Activated T-cell treated with anti-CD3 and anti-CD28 coated beads, Interleukin-2, amount 50 U/mL, for 4 hours (primary cell): ENCODE measurements around the gene WEE2. TPM values are rescaled to one million over a fixed set of nuclear protein-coding genes. Genes with fewer than 3 reads are reported as not detected.

Source experiments
- ATAC-seq, 2 donors: fragments of 200-7000 bp; cut with Tn5 transposase; one replicate each; pipeline ENCODE4 v1.10.0; 2021
- DNase-seq: peaks from one replicate; pipeline ENCODE4 v3.0.0-alpha.2; 2020
- H3K27me3 Mint-ChIP-seq: one replicate; pipeline ENCODE4 v1.8.0; 2021; ENCODE audit warnings: low read depth, mixed read lengths
- H3K36me3 Mint-ChIP-seq: one replicate; pipeline ENCODE4 v1.8.0; 2022; ENCODE audit warnings: mixed read lengths; ENCODE audit not compliant: insufficient read depth
- H3K4me1 Mint-ChIP-seq: one replicate; pipeline ENCODE4 v1.8.0; 2021; ENCODE audit warnings: low read depth, mixed read lengths
- H3K4me3 Mint-ChIP-seq: one replicate; pipeline ENCODE4 v1.8.0; 2021; ENCODE audit warnings: mild to moderate bottlenecking, moderate library complexity, mixed read lengths
- H3K9me3 Mint-ChIP-seq: one replicate; pipeline ENCODE4 v1.8.0; 2021; ENCODE audit warnings: mixed read lengths
- total RNA-seq, 3 donors: library from RNA; stranded (reverse); gene quantifications; one replicate each; pipeline ENCODE4 v1.2.1, GENCODE V29; 2021

The WEE2 gene
- total RNA-seq, 3 donors from 2014 or later = not detected

GRCh38 chr7:141714571-141714970 is 6.4 kb downstream of the WEE2 start:
- Mint-ChIP-seq H3K9me3 (no peaks in the 10 kb centered on the region), H3K27me3 (no peaks in the 10 kb centered on the region), H3K36me3 (no peaks in the 10 kb centered on the region), H3K4me1 (no peaks in the 10 kb centered on the region), H3K4me3 (no peak overlapping the region)
- DNase-seq (no peak), ATAC-seq (no peak)

GRCh38 chr7:141715018-141715417 is 6.9 kb downstream of the WEE2 start:
- Mint-ChIP-seq H3K9me3 (no peaks in the 10 kb centered on the region), H3K36me3 (no peaks in the 10 kb centered on the region), H3K27me3 (no peaks in the 10 kb centered on the region), H3K4me1 (no peaks in the 10 kb centered on the region), H3K4me3 (no peak overlapping the region)
- DNase-seq = no peak
- no peak for ATAC-seq

- ATAC-seq (no peak), DNase-seq (no peak)
- H3K4me3 Mint-ChIP-seq = no peak overlapping the region
- H3K4me1 Mint-ChIP-seq = no peaks in the 10 kb centered on the region
- no peaks in the 10 kb centered on the region for H3K36me3 Mint-ChIP-seq
- H3K9me3 Mint-ChIP-seq = no peaks in the 10 kb centered on the region
- H3K27me3 Mint-ChIP-seq = no peaks in the 10 kb centered on the region
Measured at GRCh38 chr7:141715794-141716689, 7.9 kb downstream of the WEE2 start.

GRCh38 chr7:141717450-141717849 is 9.3 kb downstream of the WEE2 start:
- ATAC-seq (no peak), DNase-seq (no peak)
- Mint-ChIP-seq H3K4me3 (no peak overlapping the region), H3K9me3 (no peaks in the 10 kb centered on the region), H3K27me3 (no peaks in the 10 kb centered on the region), H3K36me3 (no peaks in the 10 kb centered on the region), H3K4me1 (no peaks in the 10 kb centered on the region)

GRCh38 chr7:141722529-141722928 is 14.4 kb downstream of the WEE2 start:
- ATAC-seq = no peak
- no peaks in the 10 kb centered on the region for H3K27me3 Mint-ChIP-seq
- H3K9me3 Mint-ChIP-seq = no peaks in the 10 kb centered on the region
- H3K4me3 Mint-ChIP-seq = no peak overlapping the region
- no peak for DNase-seq
- H3K36me3 Mint-ChIP-seq = peaks cover 2% of the 10 kb centered on the region
- no peaks in the 10 kb centered on the region for H3K4me1 Mint-ChIP-seq

- DNase-seq (no peak), ATAC-seq (no peak)
- H3K9me3 Mint-ChIP-seq = no peaks in the 10 kb centered on the region
- H3K4me1 Mint-ChIP-seq = no peaks in the 10 kb centered on the region
- H3K36me3 Mint-ChIP-seq = peaks cover 2% of the 10 kb centered on the region
- H3K4me3 Mint-ChIP-seq = no peak overlapping the region
- no peaks in the 10 kb centered on the region for H3K27me3 Mint-ChIP-seq
Measured at GRCh38 chr7:141729020-141729419, 20.9 kb downstream of the WEE2 start.

- no peaks in the 10 kb centered on the region for H3K36me3 Mint-ChIP-seq
- no peaks in the 10 kb centered on the region for H3K9me3 Mint-ChIP-seq
- ATAC-seq = no peak
- no peak for DNase-seq
- no peak overlapping the region for H3K4me3 Mint-ChIP-seq
- H3K4me1 Mint-ChIP-seq = peaks cover under 1% of the 10 kb centered on the region
- H3K27me3 Mint-ChIP-seq = no peaks in the 10 kb centered on the region
Measured at GRCh38 chr7:141731476-141732149, 23.5 kb downstream of the WEE2 start.

- Mint-ChIP-seq H3K36me3 (peaks cover 22% of the 10 kb centered on the region), H3K27me3 (no peaks in the 10 kb centered on the region), H3K4me3 (peak overlapping the region; percentile 98), H3K9me3 (no peaks in the 10 kb centered on the region), H3K4me1 (peaks cover 37% of the 10 kb centered on the region)
- DNase-seq (no peak), ATAC-seq (no peak)
Measured at GRCh38 chr7:141737118-141737835, 29.1 kb downstream of the WEE2 start.

GRCh38 chr7:141737836-141738591 is 29.9 kb downstream of the WEE2 start, which contains the start of gene SSBP1:
Gene SSBP1 (plus strand): TSS chr7:141738358. CDS start chr7:141739167, 809 bp downstream.
- Mint-ChIP-seq H3K9me3 (no peaks in the 10 kb centered on the region), H3K27me3 (no peaks in the 10 kb centered on the region), H3K4me1 (peaks cover 40% of the 10 kb centered on the region), H3K36me3 (peaks cover 27% of the 10 kb centered on the region), H3K4me3 (peak within 1 kb of the TSS; percentile 98)
- DNase-seq (peak; percentile 86), ATAC-seq (peak; percentile 91)

GRCh38 chr7:141738592-141739013 is 30.4 kb downstream of the WEE2 start:
- ATAC-seq = no peak
- H3K9me3 Mint-ChIP-seq = no peaks in the 10 kb centered on the region
- peaks cover 45% of the 10 kb centered on the region for H3K4me1 Mint-ChIP-seq
- DNase-seq = no peak
- no peaks in the 10 kb centered on the region for H3K27me3 Mint-ChIP-seq
- peaks cover 32% of the 10 kb centered on the region for H3K36me3 Mint-ChIP-seq
- H3K4me3 Mint-ChIP-seq = peak overlapping the region; percentile 98

GRCh38 chr7:141739250-141739649 is 31.1 kb downstream of the WEE2 start:
- Mint-ChIP-seq H3K36me3 (peaks cover 39% of the 10 kb centered on the region), H3K27me3 (no peaks in the 10 kb centered on the region), H3K9me3 (no peaks in the 10 kb centered on the region), H3K4me3 (peak overlapping the region; percentile 98), H3K4me1 (peaks cover 46% of the 10 kb centered on the region)
- ATAC-seq (no peak), DNase-seq (no peak)

- H3K27me3 Mint-ChIP-seq = no peaks in the 10 kb centered on the region
- H3K36me3 Mint-ChIP-seq = peaks cover 49% of the 10 kb centered on the region
- H3K9me3 Mint-ChIP-seq = no peaks in the 10 kb centered on the region
- DNase-seq (no peak), ATAC-seq (no peak)
- peaks cover 41% of the 10 kb centered on the region for H3K4me1 Mint-ChIP-seq
- H3K4me3 Mint-ChIP-seq = no peak overlapping the region
Measured at GRCh38 chr7:141742229-141742628, 34.1 kb downstream of the WEE2 start.

- no peak for ATAC-seq
- Mint-ChIP-seq H3K36me3 (peaks cover 49% of the 10 kb centered on the region), H3K9me3 (no peaks in the 10 kb centered on the region), H3K27me3 (no peaks in the 10 kb centered on the region), H3K4me1 (peaks cover 33% of the 10 kb centered on the region), H3K4me3 (no peak overlapping the region)
- DNase-seq = no peak
Measured at GRCh38 chr7:141744131-141744530, 36.0 kb downstream of the WEE2 start.

- H3K4me3 Mint-ChIP-seq = no peak overlapping the region
- H3K27me3 Mint-ChIP-seq = no peaks in the 10 kb centered on the region
- H3K4me1 Mint-ChIP-seq = peaks cover 3% of the 10 kb centered on the region
- DNase-seq = no peak
- peaks cover 25% of the 10 kb centered on the region for H3K9me3 Mint-ChIP-seq
- H3K36me3 Mint-ChIP-seq = peaks cover 63% of the 10 kb centered on the region
- no peak for ATAC-seq
Measured at GRCh38 chr7:141748396-141748795, 40.2 kb downstream of the WEE2 start.
